Measurements from ENCODE around the gene CSN1S1. TPM values are rescaled to one million over a fixed set of nuclear protein-coding genes. Genes with fewer than 3 reads are reported as not detected.

The CSN1S1 gene
- total RNA-seq, 4 donors from 2014 or later: not detected

DNA sequence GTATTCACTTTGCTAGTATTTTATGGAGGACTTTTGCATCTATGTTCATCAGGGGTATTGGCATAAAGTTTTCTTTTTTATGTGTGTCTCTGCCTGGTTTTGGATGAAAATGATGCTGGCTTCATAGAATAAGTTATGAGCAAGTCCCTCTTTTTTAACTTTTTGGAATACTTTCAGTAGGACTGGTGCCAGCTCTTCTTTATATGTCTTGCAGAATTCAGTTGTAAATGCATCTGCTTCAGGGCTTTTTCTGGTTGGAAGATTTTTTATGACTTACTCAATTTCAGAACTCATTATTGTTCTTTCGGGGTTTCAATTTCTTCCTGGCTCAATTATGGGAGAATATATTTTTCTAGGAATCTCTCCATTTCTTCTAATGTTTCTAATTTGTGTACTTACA is 43.8 kb downstream of the CSN1S1 start:
- H3K4me3 ChIP-seq: no peak overlapping the region

DNA sequence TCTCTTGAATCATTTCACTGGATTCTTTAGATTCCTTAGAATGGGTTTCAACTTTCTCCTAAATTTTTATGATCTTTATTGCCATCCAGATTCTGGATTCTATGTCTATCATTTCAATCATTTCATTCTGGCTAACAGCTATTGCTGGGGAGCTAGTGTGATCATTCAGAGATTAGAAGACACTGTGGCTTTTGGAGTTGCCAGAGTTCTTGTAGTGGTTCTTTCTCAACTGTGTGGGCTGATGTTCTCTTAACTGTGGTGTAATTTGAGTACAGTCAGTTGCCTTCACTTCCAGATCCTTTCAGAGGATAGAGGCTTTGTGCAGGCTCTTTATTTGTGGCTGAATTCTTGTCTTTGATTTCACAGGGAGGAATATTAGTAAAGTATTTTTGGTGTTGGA is 46.7 kb downstream of the CSN1S1 start:
- no peak for DNase-seq
- Histone ChIP-seq H3K36me3 (no peaks in the 10 kb centered on the region), H3K4me3 (no peak overlapping the region), H3K27ac (no peak overlapping the region), H3K9me3 (no peaks in the 10 kb centered on the region), H3K27me3 (no peaks in the 10 kb centered on the region), H3K4me1 (no peaks in the 10 kb centered on the region)
- TF ChIP-seq, protein P1, sequence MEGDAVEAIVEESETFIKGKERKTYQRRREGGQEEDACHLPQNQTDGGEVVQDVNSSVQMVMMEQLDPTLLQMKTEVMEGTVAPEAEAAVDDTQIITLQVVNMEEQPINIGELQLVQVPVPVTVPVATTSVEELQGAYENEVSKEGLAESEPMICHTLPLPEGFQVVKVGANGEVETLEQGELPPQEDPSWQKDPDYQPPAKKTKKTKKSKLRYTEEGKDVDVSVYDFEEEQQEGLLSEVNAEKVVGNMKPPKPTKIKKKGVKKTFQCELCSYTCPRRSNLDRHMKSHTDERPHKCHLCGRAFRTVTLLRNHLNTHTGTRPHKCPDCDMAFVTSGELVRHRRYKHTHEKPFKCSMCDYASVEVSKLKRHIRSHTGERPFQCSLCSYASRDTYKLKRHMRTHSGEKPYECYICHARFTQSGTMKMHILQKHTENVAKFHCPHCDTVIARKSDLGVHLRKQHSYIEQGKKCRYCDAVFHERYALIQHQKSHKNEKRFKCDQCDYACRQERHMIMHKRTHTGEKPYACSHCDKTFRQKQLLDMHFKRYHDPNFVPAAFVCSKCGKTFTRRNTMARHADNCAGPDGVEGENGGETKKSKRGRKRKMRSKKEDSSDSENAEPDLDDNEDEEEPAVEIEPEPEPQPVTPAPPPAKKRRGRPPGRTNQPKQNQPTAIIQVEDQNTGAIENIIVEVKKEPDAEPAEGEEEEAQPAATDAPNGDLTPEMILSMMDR (IDR thresholded peaks at IDR 0.05): no peak
- no peak for TF ChIP-seq POLR2A (IDR thresholded peaks at IDR 0.05)

More for the DNA sequence above, 43.8 kb downstream of the CSN1S1 start:
- Histone ChIP-seq H3K4me1 (no peaks in the 10 kb centered on the region), H3K36me3 (no peaks in the 10 kb centered on the region), H3K27ac (no peak overlapping the region), H3K9me3 (no peaks in the 10 kb centered on the region), H3K27me3 (no peaks in the 10 kb centered on the region)
- no peak for DNase-seq
- no peak for TF ChIP-seq POLR2A (IDR thresholded peaks at IDR 0.05)
- TF ChIP-seq, protein P1 (IDR thresholded peaks at IDR 0.05): no peak

DNA sequence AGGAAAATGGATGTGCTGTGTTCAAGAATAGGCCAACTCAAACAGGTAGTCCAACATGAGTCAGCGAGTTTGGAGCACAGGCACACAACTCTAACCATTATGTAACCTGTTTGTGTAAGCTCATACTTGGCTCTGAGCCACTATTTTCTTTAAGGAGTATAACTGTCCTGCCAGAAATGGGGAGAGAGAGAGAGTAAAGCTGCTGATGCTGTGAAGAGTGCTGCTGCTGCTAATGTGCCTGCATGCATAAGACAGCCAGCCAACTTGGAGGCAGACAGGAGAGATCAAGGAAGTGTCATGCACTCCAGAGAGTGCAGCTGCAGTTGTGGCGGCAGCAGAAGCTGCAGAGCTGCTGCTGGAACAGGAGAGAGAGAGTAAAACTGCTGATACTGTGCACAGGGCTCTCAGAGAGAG is 53.2 kb downstream of the CSN1S1 start:
- Histone ChIP-seq H3K27me3 (no peaks in the 10 kb centered on the region), H3K9me3 (no peaks in the 10 kb centered on the region), H3K27ac (no peak overlapping the region), H3K36me3 (no peaks in the 10 kb centered on the region), H3K4me3 (no peak overlapping the region), H3K4me1 (no peaks in the 10 kb centered on the region)
- no peak for TF ChIP-seq POLR2A (IDR thresholded peaks at IDR 0.05)
- TF ChIP-seq, protein P1 (IDR thresholded peaks at IDR 0.05): no peak
- no peak for DNase-seq

DNA sequence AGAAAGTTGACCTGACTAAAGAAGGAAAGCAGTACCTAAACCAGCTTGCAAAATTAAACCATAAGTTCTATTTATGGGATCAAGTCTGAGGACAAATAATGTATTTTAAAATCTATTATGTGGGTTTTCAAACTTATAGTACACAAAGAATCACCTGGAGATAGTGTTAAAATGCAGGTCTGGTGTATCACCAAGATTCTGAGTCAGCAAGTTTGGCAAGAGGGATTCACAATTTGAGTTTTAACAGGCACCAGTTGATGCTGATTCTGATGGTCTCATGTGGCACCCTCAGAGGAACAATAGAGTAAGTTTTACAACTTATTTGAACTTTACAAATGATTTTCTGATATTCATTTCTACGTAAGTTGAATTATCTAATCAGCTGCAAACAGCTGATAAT is 55.8 kb downstream of the CSN1S1 start:
- no peaks in the 10 kb centered on the region for H3K4me1 ChIP-seq
- no peaks in the 10 kb centered on the region for H3K27me3 ChIP-seq
- no peaks in the 10 kb centered on the region for H3K36me3 ChIP-seq
- H3K9me3 ChIP-seq: no peaks in the 10 kb centered on the region
- DNase-seq: no peak
- TF ChIP-seq POLR2A (IDR thresholded peaks at IDR 0.05): no peak
- TF ChIP-seq, protein P1 (IDR thresholded peaks at IDR 0.05): no peak
- H3K27ac ChIP-seq: no peak overlapping the region
- no peak overlapping the region for H3K4me3 ChIP-seq

DNA sequence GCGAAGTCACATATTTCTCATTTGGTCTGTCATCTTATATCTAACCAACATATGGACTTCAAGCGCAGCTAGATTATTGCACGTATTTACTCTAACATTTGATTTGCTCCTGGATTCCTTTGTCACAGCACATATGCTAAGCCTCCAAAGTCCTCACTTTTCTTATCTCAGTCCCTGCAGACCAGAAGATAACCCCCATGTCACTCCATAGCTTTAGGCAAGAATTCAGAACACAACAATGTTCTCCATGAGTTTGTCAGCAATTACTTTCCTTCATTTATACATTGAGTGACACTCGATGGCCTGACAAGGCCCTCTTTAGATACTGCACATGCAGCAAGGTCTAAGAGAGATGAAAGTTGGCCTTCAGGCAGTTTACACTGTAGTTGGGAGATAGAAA is 60.1 kb downstream of the CSN1S1 start:
- Histone ChIP-seq H3K36me3 (no peaks in the 10 kb centered on the region), H3K4me1 (no peaks in the 10 kb centered on the region), H3K9me3 (no peaks in the 10 kb centered on the region), H3K4me3 (no peak overlapping the region), H3K27ac (no peak overlapping the region), H3K27me3 (no peaks in the 10 kb centered on the region)
- DNase-seq: no peak
- TF ChIP-seq, protein P1 (IDR thresholded peaks at IDR 0.05): no peak
- TF ChIP-seq POLR2A (IDR thresholded peaks at IDR 0.05): no peak

DNA sequence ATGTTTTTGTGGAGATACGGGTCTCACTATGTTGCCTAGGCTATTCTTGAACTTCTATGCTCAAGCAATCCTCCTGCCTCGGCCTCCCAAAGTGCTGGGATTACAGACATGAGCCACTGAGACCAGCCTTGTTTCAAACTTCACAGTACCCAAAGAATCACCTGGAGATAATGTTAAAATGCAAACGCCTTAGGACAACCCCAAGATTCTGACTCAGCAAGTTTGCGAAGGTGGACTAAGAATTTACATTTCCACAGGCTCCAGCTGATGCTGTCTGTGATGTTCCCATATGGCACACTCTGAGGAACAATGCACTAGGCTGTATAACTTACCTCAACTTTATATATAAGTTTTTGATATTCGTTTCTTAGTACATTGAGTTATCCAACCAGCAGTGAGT is 63.9 kb downstream of the CSN1S1 start:
- DNase-seq: no peak
- H3K27me3 ChIP-seq: no peaks in the 10 kb centered on the region
- no peaks in the 10 kb centered on the region for H3K36me3 ChIP-seq
- H3K4me1 ChIP-seq: no peaks in the 10 kb centered on the region
- no peak overlapping the region for H3K4me3 ChIP-seq
- no peaks in the 10 kb centered on the region for H3K9me3 ChIP-seq
- H3K27ac ChIP-seq: no peak overlapping the region
- TF ChIP-seq, protein P1 (IDR thresholded peaks at IDR 0.05): no peak
- no peak for TF ChIP-seq POLR2A (IDR thresholded peaks at IDR 0.05)

All from Peyer's patch (tissue), 4 donors.